ENCODE results near the gene GK2. TPM values are rescaled to one million over a fixed set of nuclear protein-coding genes. Genes with fewer than 3 reads are reported as not detected.

The GK2 gene
- total and polyA plus RNA-seq, 2 of the 13 experiments (the other 11 are each of a cell fraction or from before 2014, with no cell fraction given): not detected

GRCh38 chr4:79413886-79414285 is 5.9 kb upstream of the GK2 start (continued):
- no peak for TF ChIP-seq SNAPC4 (CRISPR knock-in tag; IDR thresholded peaks at IDR 0.05)
- TF ChIP-seq NFRKB (IDR thresholded peaks at IDR 0.05): no peak
- no peak for TF ChIP-seq POLR2A (IDR thresholded peaks at IDR 0.05; ENCODE audit: insufficient read depth in 1 of 2, low read depth in 2 of 2, low read length in 2 of 2)
- TF ChIP-seq, protein P1, sequence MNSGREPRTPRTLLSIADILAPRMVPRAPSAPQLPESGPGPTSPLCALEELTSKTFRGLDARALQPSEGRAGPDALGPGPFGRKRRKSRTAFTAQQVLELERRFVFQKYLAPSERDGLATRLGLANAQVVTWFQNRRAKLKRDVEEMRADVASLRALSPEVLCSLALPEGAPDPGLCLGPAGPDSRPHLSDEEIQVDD (CRISPR knock-in tag; IDR thresholded peaks at IDR 0.05; ENCODE audit: borderline replicate concordance): no peak

- Histone ChIP-seq H3K9me3 (ENCODE audit: low read length) (no peaks in the 10 kb centered on the region), H3K27me3 (ENCODE audit: control insufficient read depth in 1 of 2, insufficient read depth in 2 of 2, low read length in 2 of 2) (no peaks in the 10 kb centered on the region), H3K4me2 (ENCODE audit: low read depth, low read length) (no peak overlapping the region), H4K20me1 (ENCODE audit: insufficient read depth, low read length) (no peaks in the 10 kb centered on the region), H3K36me3 (replicated peaks in 1 of 2; ENCODE audit: control insufficient read depth in 1 of 2, insufficient read depth in 2 of 2, low read length in 2 of 2) (no peaks in the 10 kb centered on the region), H3K4me1 (ENCODE audit: insufficient read depth, low read length) (no peaks in the 10 kb centered on the region), H3K27ac (ENCODE audit: extremely low read length, insufficient read depth, low read length) (no peak overlapping the region), H2AFZ (ENCODE audit: low read length) (no peak overlapping the region), H3K9ac (ENCODE audit: insufficient read depth, low read depth, low read length) (no peak overlapping the region), H3K79me2 (ENCODE audit: insufficient read depth, low read length) (no peaks in the 10 kb centered on the region), H3K4me3 (replicated peaks in 1 of 3; ENCODE audit: insufficient read depth in 1 of 3, low read depth in 2 of 3, low read length in 3 of 3) (no peak overlapping the region)
- no peak for TF ChIP-seq SSRP1 (CRISPR knock-in tag; IDR thresholded peaks at IDR 0.05)
- TF ChIP-seq, protein P2, sequence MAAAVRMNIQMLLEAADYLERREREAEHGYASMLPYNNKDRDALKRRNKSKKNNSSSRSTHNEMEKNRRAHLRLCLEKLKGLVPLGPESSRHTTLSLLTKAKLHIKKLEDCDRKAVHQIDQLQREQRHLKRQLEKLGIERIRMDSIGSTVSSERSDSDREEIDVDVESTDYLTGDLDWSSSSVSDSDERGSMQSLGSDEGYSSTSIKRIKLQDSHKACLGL (CRISPR knock-in tag; IDR thresholded peaks at IDR 0.05): no peak
- no peak for TF ChIP-seq ZSCAN12 (CRISPR knock-in tag; IDR thresholded peaks at IDR 0.05)
- TF ChIP-seq ZNF780A (CRISPR knock-in tag; IDR thresholded peaks at IDR 0.05): no peak
- no peak for FAIRE-seq
- WGBS (ENCODE audit: low lambda C conversion rate): 8% methylated on average over 9 of the region's 9 CpGs
- POLR2A ChIA-PET: no interaction called here
- no peak for DNase-seq (ENCODE audit: low spot score)
- CTCF ChIA-PET (ENCODE audit: low intra/inter-chr PET ratio, low total read pairs): no interaction called here
- BruUV-seq (replicated peaks): no TSS peak
- ATAC-seq: no peak
- intact Hi-C loops (cut with micrococcal nuclease; ENCODE audit: unreplicated experiment) (no loop called here), in situ Hi-C loops (cut with HindIII; ENCODE audit: extremely low pct_ligation_motif_present, low pct_unique_long_range_greater_than_20kb) (no loop called here)
Observed at GRCh38 chr4:79413032-79413885, 5.2 kb upstream of the GK2 start.
